Measurements from ENCODE around the gene SLC22A15.

SLC22A15 gene

GRCh38 chr1:116066868-116067565 is 90.7 kb downstream of the SLC22A15 start:
- no peaks in the 10 kb centered on the region for H3K27me3 ChIP-seq (ENCODE audit: insufficient read depth, poor library complexity, severe bottlenecking)
- no peak for DNase-seq (ENCODE audit: low read depth in 1 of 2, low spot score in 1 of 2)
- no peak overlapping the region for H3K27ac ChIP-seq (replicated peaks)
- TF ChIP-seq REST (IDR thresholded peaks at IDR 0.05; ENCODE audit: insufficient replicate concordance, low read depth) (no peak), GABPA (IDR thresholded peaks at IDR 0.05; ENCODE audit: low read depth) (no peak), SPI1 (IDR thresholded peaks at IDR 0.05; ENCODE audit: borderline replicate concordance, low read depth) (no peak), CTCF (IDR thresholded peaks at IDR 0.05; ENCODE audit: insufficient read depth, low read length) (no peak), POLR2AphosphoS5 (IDR thresholded peaks at IDR 0.05; ENCODE audit: low read depth) (no peak)
- no peak overlapping the region for H3K4me3 ChIP-seq (replicated peaks; ENCODE audit: insufficient read depth, low read length)

- no peak for DNase-seq (ENCODE audit: low read depth in 1 of 2, low spot score in 1 of 2)
- no peak overlapping the region for H3K27ac ChIP-seq (replicated peaks)
Measured at GRCh38 chr1:116067566-116067890, 91.2 kb downstream of the SLC22A15 start.

More at GRCh38 chr1:116067566-116067890, 91.2 kb downstream of the SLC22A15 start:
- Histone ChIP-seq H3K4me3 (replicated peaks; ENCODE audit: insufficient read depth, low read length) (no peak overlapping the region), H3K27me3 (ENCODE audit: insufficient read depth, poor library complexity, severe bottlenecking) (no peaks in the 10 kb centered on the region)
- TF ChIP-seq GABPA (IDR thresholded peaks at IDR 0.05; ENCODE audit: low read depth): no peak
- no peak for TF ChIP-seq SPI1 (IDR thresholded peaks at IDR 0.05; ENCODE audit: borderline replicate concordance, low read depth)
- no peak for TF ChIP-seq CTCF (IDR thresholded peaks at IDR 0.05; ENCODE audit: insufficient read depth, low read length)
- TF ChIP-seq REST (IDR thresholded peaks at IDR 0.05; ENCODE audit: insufficient replicate concordance, low read depth): no peak
- TF ChIP-seq POLR2AphosphoS5 (IDR thresholded peaks at IDR 0.05; ENCODE audit: low read depth): no peak

All from HL-60 (cell line).